ENCODE results near the gene HSPA14.
"Not testable (repeated sequence)": the region's sequence is repeated elsewhere in the genome, so short reads cannot be mapped to it uniquely, and the experiment has no call there.

HSPA14 gene

GRCh38 chr10:14884082-14884481 is 46.0 kb downstream of the HSPA14 start:
- no peak for DNase-seq

GRCh38 chr10:14889318-14889717 is 51.2 kb downstream of the HSPA14 start:
- DNase-seq, result no peak

GRCh38 chr10:14891151-14891550 is 53.0 kb downstream of the HSPA14 start:
- DNase-seq, result no peak

- DNase-seq, result no peak
Observed at GRCh38 chr10:14904316-14904732, 66.2 kb downstream of the HSPA14 start.

GRCh38 chr10:14904864-14905263 is 66.8 kb downstream of the HSPA14 start:
- DNase-seq, result no peak

DNA sequence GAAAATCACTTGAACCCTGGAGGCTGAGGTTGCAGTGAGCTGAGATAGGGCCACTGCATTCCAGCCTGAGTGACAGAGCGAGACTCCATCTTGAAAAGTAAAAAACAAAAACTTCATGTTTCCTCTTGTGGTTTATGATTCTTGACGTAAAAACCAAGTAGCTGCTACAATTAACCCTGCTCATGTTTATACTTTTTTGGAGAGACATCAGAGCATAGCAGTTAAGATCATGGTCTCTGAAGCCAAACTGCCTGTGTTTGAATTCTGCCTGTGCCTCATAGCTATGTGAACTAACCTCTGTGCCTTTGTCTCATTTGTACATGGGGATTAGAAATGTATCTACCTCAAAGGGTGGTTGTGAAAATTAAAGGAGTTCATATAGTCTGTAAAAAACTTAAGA is 67.8 kb downstream of the HSPA14 start:
- DNase-seq, result no peak

GRCh38 chr10:14906765-14907164 is 68.7 kb downstream of the HSPA14 start:
- no peak for DNase-seq

- not testable (repeated sequence) for DNase-seq
Observed at GRCh38 chr10:14907591-14907990, 69.5 kb downstream of the HSPA14 start.

DNA sequence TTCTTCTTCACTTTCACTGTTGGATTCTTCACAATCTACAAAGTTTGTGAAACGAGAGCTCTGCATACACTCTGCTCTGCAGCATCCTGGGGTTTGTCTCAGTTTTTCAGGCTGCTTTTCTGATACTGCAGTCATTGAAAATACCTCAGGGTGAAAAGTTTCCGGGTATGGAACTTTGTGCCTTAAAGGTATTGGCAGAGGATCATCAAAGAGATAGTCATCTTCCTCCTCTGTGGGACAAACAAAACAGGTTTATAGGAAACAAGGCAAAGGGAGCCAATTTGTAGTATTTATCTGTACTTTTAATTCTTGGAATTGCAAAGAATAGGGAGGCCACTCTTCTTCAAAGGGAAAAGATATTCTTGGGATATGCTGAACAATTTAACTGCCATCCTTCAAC is 71.0 kb downstream of the HSPA14 start:
- DNase-seq, result no peak

DNA sequence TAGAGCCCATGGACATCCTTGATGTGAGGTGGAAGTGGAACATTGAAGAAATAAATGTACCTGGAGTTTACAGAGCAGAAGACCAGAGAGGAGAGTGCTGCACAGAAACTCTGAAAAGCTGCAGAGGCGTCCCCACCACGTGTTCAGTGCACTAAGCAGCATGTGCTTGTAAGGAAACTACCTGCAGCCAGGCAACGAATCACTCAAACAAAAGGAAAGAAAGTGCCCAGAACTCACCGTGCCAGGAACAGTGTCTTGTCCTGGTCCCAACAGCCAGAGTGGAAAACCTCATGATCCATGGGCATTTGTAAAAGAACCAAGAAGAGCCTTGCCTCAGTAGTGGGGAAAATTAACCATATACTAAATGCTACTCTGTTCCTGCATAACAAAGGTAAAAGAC is 72.8 kb downstream of the HSPA14 start:
- DNase-seq, result no peak

GRCh38 chr10:14911801-14912200 is 73.7 kb downstream of the HSPA14 start:
- DNase-seq, result no peak

GRCh38 chr10:14916600-14916999 is 78.5 kb downstream of the HSPA14 start:
- DNase-seq, result no peak

- DNase-seq, result no peak
Observed at GRCh38 chr10:14917827-14918226, 79.7 kb downstream of the HSPA14 start.

- no peak for DNase-seq
Observed at GRCh38 chr10:14918964-14919363, 80.9 kb downstream of the HSPA14 start.
